GM18861 (cell line): Measurements from ENCODE around the gene NSUN3.

Source experiments
- ATAC-seq: cut with Tn5 transposase; IDR thresholded peaks from one replicate; pipeline ENCODE4 v1.9.1; 2021; ENCODE audit not compliant: unreplicated experiment

NSUN3 gene

DNA sequence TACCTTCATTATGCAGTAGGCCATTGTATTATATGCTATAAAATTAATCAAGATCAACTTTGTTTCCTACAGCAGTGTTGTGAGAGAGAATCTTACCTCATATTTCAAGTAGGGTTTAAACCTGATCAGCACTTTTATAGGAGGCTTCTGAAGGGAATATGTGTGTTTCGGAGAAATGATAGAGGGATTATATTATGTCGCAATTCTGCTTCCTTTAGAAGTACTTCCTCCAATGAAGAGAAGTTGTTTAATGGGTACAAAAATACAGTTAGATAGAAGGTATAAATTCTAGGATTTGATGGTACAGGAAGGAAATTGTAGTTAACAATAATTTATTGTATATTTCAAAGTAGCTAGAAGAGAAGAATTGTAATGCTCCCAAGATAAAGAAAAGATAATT lies 54.9 kb downstream of the NSUN3 start:
- ATAC-seq = no peak

DNA sequence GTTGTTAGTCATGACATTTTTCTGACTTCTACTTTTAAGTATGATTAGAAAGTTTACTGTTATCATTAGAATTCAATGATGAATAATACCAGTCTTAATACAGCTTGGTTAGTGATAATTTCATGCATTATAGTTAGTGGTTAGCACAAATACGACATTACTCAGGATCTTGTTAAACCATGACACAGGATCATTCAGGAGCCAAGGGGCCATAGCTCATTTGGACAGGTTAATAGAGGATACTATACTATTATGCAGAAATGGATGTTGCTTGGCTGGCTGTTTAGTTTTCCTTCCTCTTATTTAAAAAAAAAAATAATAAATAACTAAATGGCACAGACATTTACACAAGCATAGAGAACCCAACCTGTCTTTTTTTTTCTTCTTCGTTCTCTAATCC lies 55.5 kb downstream of the NSUN3 start:
- ATAC-seq = no peak

DNA sequence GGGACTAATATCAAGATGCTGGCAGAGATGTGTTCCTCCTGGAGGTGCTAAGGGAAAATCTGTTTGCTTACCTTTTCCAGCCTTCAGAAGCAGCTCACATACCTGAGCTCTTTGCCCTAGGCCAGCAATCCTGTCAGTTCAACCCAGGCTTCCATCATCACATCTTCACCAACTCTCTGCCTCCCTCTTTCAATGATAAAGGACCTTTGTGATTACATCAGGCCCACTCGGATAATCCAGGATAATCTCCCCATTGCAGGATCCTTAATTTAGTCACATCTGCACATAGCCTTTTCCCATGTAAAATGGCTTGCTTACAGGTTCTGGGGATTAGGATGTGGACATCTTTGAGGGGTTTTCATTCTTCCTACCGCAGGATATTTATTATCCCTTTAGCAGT lies 58.3 kb downstream of the NSUN3 start:
- ATAC-seq = no peak

DNA sequence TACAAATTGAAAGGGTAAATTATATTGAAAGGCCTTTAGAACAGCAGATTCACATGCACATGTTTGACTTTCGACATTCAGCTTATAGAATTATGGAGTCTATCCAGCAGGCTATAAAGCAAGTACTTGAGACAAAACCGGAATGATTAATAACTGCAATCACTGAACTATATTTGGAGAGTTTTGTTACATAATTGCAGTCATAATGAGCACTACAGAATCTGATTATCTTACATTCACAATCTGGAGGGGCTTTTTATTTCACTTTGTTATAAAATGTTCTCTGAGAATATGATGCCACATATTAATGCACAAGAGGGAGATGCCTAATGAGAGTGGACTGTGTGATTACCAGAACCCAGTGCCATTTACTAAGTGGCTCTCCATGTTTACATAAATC lies 64.3 kb downstream of the NSUN3 start:
- ATAC-seq = no peak

DNA sequence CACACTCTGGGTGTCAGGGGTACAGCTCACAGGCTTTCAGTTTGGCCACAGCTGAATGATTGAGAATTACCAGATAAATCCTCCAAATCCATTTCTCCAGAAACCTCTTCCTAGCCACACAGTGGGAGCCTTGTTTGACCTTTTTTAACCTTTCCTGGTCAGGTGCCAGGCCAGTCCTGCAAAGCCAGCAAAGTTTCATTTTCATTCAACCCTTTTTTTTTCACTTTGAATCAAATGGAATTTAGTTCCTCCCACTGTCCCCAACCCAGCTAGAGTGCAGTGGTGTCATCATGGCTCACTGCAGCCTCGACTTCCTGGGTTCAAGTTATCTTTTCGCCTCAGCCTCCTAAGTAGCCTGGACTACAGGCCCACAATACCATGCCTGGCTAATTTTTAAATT lies 67.8 kb downstream of the NSUN3 start:
- no peak for ATAC-seq

DNA sequence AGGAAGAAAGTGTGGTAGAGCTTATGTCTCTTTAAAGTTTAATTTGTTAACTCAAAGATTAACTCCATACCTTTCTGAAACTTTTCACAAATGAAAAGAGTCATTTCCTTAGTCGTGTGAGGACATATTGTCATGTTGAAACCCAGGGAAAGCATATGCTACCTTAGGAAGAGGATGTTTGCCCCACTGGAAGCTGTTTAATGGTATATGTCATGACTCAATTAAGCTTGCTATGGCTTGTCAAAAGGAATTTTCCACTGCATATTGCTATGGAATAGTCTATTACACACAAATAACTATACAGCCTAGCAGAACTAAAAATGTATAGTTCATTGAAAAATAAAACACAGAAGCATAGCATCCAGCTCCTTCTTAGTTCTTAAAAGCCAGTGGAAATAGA lies 69.9 kb downstream of the NSUN3 start:
- no peak for ATAC-seq

DNA sequence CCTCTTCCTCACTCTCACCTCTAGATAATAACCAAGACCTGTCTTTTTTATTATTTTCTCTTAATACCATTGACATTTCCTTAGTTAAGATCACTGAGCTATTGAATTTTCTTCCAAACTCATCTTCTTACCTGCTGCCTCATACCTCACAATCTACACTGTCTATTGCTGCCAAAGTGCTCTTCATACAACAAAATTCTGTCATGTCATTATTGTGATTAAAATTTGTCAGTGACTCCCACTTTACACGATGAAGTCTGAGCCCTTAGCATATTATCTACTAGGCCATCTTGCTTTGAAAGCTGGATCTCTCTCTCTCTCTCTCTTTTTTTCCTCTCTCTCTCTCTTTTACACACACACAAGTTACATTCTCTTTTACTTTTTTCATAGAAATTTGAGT lies 73.3 kb downstream of the NSUN3 start:
- no peak for ATAC-seq

DNA sequence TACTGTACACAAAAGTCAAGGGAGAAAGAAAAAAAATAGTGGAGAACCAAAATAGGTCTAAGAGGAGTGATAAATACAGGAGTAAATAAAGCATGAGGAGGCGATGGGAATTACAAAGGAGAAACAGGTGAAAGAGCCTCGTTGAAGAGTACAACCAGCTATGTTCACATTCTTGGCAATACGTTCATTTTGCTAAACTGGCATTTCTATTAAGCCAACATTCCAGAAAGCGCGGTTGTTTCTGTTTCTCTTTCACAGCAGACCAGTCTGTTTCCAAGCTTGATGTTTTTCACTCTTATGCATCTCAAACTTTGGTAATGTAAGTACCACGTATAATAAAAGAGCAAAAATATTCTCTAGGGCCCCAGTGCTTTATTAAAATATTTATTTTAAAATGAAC lies 74.5 kb downstream of the NSUN3 start:
- ATAC-seq = no peak

DNA sequence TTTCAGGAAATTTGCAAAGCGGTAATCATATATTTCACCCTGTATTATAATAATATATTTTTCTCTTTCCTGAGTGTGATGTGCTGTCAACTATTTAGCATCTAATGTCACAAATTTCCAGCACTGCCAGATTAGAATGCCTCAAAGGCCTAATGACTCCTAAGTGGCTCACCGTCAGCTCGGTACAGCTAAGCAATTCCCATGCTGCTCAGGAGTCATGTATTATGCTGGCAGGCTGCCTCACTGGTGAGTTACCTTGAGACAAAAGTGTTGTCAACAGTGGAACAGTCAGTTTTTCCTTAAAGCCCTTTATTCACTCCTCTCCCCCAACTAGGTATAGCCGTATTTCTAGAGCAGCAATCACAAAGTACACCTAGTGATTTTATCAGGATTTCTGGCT lies 83.6 kb downstream of the NSUN3 start:
- ATAC-seq = no peak

DNA sequence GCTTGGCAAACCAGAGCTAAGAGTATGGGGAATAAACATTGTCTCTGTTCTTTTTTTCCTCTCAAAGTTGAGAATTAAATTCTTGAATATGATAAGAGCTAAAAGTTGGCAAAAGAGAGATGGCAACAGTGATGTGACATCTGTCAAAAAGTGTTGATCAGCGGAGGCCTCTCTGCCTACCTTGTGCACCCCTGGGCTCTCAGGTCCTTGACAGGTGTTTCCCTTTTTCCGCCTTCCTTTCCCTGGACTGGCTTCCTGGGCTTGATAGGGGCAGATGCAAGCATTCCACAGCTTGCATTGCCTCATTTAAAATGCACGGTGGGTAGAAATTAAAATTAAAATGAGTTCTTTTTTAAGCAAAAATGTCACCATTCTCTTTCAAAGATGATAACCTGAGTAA lies 84.2 kb downstream of the NSUN3 start:
- ATAC-seq = no peak

DNA sequence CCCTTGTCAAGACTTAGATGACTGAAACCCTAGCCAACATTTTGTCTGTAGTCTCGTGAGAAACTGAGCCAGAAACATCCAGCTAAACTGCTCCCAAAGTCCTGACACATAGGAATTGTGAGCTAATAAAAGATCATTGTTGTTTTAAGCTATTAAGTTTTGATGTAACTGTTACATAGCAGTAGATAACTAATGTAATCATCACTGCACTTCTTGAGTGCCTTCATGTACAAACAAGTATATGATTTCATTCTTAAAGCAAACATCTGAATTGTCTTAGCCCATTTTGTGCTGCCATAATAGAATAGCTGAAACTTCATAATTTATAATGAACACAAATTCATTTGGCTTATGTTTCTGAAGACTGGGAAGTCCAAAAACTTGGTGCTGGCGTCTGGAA lies 87.3 kb downstream of the NSUN3 start:
- no peak for ATAC-seq

DNA sequence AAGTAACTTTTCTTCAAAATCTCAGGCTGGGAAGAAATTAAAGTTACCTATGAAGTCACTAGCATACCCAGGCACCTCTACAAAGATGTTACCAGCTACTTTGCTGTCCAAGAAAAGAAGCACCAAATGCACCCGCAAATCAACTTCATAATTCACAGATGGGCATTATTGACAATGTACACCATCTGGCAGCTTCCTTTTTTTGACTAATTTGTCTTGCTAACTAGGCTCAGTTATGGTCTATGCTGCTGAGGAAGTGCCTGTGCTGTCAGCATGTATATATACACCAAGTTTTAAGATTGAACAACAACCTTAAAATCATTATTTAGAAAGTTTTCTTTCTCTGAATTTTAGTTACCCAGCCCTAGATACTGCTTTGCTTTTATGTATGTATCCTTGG lies 93.8 kb downstream of the NSUN3 start:
- no peak for ATAC-seq

DNA sequence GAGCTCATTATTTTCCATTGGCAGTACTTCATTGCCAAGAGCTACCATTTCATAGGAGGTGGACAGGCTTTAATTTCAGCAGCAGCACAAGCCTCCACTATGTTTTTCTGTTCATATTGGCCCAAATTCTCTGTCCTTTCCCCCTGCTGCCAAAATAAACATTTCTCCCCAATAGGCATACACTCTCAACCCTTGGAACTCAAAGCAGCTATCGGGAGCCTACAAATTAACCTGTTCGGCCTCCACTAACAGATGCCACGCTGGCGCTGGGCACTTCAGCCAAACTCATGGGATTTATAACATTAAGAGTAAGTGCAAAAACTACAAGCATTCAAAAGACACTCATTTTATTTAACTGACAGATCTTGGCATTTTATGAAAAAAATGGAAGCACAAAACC lies 95.7 kb downstream of the NSUN3 start:
- ATAC-seq = no peak

DNA sequence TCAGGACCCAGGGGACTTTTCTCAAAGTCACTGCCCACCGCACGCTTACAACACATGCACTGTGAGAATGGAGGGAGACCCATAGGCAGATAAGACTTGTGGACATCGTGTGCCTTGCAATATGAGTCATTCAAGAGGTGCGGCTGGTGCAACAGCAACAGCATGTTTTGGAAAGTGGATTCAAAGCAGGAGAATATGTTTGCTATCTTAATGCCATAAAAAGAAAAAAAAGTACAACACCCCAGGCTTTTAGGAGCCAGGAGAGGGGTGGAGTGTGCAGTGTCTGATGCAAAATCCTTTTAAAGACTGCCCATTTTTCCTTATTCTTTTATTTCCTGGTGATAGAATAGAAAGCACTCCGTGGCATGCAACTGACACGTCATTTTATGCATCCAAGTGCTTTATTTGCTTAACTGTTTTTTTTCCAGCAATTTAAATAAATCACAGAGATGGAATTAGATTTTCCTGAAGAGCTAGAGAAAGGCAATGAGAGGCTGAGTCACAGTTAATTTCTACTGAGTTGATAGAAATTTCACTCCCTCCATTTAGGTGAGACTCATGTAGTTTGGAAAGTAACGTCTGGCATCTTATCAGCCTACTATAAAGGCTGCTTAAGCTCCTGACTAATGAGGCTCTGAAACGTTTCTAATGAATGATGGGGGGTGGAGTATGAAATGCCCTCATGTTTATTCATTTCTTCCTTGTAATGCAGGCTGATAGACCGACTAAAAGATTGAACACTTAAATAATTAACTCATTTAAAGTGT lies 96.4 kb downstream of the NSUN3 start:
- no peak for ATAC-seq

DNA sequence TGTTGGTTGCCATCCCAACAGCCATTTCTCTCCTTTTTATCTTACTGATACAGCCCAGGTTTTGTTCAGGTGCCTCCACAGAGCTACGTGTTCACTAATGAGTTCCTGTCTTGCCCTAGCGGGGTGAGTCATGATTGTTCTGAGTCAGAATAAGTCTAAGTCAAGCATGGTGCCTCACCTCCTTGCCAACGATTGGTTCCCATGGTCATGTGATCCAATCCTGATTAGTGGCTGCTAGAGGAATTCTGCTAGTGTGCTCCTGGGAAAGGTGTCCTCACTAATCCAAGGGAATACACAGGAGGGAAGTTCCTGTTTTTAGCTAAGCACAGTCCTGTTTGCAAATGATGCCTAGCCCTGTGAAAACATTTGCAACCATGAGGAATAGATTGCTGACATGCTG lies 99.8 kb downstream of the NSUN3 start:
- peak; percentile 89 for ATAC-seq

DNA sequence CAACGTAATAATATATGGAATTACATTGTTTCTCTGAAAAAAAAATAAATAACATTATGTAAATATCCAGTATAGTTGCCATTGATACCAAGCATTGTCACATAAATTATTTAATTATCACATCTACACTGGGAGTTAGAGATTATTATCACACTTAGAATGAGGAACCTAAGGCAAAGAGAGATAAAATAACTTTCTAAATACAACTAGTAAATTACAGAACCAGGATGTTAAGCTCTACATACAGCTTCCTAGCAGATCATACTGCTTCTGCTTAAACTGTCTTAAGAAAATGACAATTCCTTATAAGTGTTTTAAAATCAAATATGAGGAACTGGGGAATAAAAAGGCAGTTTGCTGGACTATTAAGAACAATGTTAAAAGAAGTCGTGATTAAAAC lies 104.5 kb downstream of the NSUN3 start:
- no peak for ATAC-seq

DNA sequence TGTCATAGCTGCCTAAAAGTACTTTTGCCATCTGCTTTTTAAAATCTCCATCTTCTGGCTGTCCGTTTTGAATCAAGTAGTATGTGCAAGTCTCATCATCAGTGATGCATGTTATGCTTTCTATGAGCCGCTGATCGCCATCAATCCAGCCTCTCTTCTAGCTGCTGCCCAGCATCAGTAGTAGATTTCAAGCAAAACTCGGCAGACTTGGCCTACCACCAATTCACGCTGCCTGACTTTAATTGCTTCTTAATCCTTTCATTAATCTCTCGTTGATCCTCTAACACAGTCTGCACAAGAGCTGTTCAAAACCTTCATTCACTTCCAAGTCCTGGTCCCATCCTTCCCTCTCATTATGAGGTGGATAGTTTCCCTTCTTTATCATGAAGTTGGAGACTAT lies 104.9 kb downstream of the NSUN3 start:
- no peak for ATAC-seq

DNA sequence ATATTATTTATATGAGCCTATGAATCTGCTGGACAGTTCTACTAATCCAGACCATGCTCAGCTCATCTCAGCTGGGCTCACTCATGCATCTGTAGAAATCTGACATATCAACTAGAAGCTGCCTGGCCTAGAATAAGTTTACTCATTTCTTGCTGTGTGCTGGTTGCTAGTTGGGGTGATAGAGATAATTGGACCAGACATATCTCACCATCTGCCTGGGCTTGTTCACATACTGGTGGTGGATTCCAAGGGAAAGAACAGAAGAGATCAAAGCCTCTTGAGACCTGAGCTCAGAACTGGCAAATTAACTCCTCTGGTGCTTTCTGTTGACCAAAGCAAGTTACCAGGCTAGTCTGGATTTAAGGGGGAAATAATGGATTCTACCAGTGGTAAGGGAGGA lies 109.1 kb downstream of the NSUN3 start:
- no peak for ATAC-seq

DNA sequence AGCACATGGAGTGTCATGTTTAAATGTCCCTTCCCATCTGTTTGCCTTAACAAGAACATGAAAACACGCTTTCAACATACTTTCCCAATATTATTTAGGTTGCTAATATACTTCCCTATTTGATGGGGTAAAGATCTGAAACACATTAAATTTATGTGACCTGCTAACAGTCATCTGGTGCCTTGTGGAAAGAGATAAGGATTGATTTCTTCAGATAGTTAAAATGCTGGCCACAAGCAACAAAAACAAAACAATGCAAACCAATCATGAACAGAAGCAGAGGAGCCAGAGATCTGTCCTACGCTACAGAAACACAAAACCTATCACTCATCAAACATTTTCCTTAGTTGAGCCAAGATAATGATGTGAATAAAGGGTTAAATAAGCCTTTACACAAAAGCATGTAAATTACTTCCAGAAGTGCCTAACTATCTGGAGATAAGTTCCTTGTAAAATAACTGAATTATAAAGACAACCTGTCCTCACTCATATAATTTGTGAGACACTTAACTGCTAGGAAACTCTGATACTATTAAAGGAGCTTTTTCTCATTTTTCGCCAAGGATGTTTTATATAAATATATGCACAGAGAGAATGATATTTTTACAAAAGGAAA lies 109.9 kb downstream of the NSUN3 start:
- no peak for ATAC-seq

DNA sequence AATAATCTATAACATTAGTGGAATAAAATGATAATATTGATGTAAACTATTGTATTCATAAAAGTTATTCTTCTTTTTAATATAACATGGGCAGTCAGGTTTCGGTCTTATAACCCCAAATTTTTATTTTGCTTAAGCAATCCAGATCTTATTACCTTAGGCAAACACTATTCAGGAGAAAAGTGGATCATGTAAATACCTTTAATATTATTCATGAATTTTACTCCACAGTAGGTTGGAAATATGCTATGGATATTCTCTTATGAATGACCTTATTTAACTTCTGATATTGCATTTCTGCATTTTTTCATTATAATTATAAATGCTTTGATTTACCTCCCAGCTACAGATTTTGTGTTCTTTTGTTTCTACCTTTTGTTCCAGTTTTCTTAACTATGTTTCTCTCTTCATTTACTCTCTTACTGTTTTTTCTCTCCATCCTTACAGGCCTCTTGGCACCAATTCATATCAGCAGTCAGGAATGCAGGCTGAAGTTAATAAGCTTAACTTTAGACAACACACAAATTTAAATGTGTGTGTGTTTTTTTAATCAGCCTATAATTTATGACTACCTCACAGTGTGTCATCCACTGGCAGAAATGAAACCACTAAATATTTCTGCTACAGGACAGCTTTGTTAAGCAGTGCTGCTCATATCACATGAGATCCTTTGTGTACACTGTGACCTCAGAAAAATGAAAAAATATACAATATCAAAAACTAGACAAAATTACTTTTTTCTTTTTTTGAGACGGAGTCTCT lies 111.0 kb downstream of the NSUN3 start:
- no peak for ATAC-seq

DNA sequence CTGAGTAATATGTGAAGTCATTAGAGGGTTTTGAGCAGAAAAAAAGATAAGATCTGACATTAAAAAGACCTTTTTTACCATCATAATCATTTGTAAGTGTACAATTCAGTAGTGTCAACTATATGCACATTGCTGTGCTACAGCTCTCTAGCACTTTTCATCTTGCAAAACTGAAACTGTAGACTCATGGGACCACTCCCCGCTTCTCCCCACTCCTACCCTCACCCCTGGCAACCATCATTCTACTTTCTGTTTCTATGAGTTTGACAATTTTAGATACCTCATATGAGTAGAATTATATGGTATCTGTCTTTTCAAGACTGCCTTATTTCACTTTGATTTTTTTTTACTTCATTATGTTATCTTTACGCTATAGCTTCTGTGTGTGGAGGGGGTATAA lies 112.8 kb downstream of the NSUN3 start:
- ATAC-seq = no peak

DNA sequence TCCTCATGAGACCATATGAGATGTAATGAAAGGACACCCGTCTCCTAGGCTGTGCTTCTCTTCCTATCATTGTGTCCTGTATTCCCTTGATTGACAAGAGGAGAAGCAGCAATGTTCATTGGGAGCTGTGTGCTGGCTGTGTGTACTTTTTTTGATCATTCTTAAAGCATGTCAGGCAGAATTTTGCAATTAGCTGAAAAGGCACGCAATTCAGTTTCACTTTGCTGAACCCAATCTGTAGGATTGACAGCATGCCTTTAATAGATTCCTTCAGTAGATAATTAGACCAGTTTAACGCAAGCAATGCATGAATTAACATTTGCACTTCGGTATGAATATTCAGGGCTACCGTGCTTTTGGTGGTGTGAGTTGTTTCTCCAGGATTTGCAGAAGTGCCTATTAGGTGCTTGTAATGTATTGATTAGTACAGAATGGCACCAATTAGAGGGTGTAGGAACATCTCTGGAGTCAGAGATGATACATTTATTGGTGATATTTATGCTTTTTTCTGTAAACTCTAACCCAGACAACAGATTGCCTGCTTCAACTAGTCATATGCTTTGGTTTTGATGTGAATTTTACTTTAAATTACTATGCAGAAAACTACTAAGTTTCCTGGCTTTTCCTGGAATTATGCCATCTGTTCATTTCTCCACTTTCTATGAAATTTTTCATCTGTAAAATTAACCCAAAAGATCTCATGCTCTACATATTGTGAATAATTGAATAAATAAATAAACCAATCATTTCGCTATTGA lies 114.3 kb downstream of the NSUN3 start:
- no peak for ATAC-seq
